ENCODE measurements around the gene PTPRT. TPM values are rescaled to one million over a fixed set of nuclear protein-coding genes. Genes with fewer than 3 reads are reported as not detected.

Gene PTPRT
- polyA plus RNA-seq, 3 donors = not detected

GRCh38 chr20:43006651-43007375, 182.9 kb downstream of the PTPRT start:
- Histone ChIP-seq H3K4me3 (replicated peaks in 1 of 3; ENCODE audit: low read depth in 2 of 3, low read length in 3 of 3) (no peak overlapping the region), H3K36me3 (replicated peaks in 1 of 2; ENCODE audit: control insufficient read depth in 1 of 2, insufficient read depth in 2 of 2, low read length in 2 of 2) (no peaks in the 10 kb centered on the region), H3K27ac (ENCODE audit: low read depth in 1 of 2, low read length in 2 of 2) (no peak overlapping the region), H3K9ac (ENCODE audit: insufficient read depth, low read length, poor library complexity, severe bottlenecking) (no peak overlapping the region), H3K79me2 (ENCODE audit: insufficient read depth, low read length) (no peaks in the 10 kb centered on the region), H3K4me2 (replicated peaks; ENCODE audit: extremely low read depth, low read length, poor library complexity, severe bottlenecking) (no peak overlapping the region), H3K9me3 (replicated peaks in 1 of 2; ENCODE audit: control insufficient read depth in 1 of 2, insufficient read depth in 1 of 2, low read length in 2 of 2) (peaks cover 0 to 5% of the 10 kb centered on the region in 2 donors), H3K27me3 (ENCODE audit: control insufficient read depth in 2 of 2, insufficient read depth in 2 of 2, low read length in 2 of 2) (no peaks in the 10 kb centered on the region), H2AFZ (ENCODE audit: insufficient read depth, low read depth, low read length, poor library complexity, severe bottlenecking) (no peak overlapping the region), H3K4me1 (ENCODE audit: control insufficient read depth in 1 of 2, insufficient read depth in 2 of 2, low read length in 2 of 2) (no peaks in the 10 kb centered on the region), H4K20me1 (ENCODE audit: insufficient read depth, low read length) (no peaks in the 10 kb centered on the region)
- no peaks in the 10 kb centered on the region for H3K27me3 Mint-ChIP-seq (ENCODE audit: low read depth in 3 of 3)
- no peaks in the 10 kb centered on the region for H3K4me1 Mint-ChIP-seq
- H3K27ac Mint-ChIP-seq = no peak overlapping the region
- H3K36me3 Mint-ChIP-seq = no peaks in the 10 kb centered on the region
- TF ChIP-seq, protein P1, sequence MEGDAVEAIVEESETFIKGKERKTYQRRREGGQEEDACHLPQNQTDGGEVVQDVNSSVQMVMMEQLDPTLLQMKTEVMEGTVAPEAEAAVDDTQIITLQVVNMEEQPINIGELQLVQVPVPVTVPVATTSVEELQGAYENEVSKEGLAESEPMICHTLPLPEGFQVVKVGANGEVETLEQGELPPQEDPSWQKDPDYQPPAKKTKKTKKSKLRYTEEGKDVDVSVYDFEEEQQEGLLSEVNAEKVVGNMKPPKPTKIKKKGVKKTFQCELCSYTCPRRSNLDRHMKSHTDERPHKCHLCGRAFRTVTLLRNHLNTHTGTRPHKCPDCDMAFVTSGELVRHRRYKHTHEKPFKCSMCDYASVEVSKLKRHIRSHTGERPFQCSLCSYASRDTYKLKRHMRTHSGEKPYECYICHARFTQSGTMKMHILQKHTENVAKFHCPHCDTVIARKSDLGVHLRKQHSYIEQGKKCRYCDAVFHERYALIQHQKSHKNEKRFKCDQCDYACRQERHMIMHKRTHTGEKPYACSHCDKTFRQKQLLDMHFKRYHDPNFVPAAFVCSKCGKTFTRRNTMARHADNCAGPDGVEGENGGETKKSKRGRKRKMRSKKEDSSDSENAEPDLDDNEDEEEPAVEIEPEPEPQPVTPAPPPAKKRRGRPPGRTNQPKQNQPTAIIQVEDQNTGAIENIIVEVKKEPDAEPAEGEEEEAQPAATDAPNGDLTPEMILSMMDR (IDR thresholded peaks at IDR 0.05) = no peak
- no peak for DNase-seq
- H3K9me3 Mint-ChIP-seq = peaks cover 0 to 14% (median 6%) of the 10 kb centered on the region in 7 donors
- intact Hi-C loops (cut with micrococcal nuclease) = no loop called here
- H3K4me3 Mint-ChIP-seq = no peak overlapping the region
- WGBS (ENCODE audit: insufficient coverage) = 63% methylated on average over 2 of the region's 5 CpGs

DNA sequence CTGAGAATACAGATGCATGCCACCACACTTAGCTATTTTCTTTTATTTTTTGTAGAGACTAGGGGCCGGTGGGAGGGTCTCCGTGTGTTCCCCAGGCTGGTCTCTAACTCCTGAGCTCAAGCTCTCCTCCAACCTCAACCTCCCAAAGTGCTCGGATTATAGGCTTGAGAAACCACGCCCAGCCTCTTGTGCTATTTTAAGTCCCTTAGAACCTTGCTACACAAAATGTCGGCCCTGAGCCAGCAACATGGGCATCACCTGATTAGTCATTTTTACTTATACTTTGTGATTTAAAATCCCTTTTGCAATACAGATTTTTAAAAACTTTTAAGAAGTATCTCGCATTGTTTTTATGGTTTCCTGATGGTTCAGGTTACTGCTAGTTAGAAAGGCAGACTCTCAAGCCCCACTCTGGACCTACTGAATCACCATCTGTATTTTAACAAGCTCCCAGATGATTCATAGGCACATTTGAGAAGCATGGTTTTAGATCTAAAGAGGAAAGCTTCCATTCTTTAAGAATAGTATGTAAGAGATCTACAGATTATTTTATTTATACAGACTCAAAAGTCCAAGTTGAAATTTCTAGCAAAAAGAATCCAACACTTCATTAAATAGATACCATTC, 186.3 kb downstream of the PTPRT start:
- no peaks in the 10 kb centered on the region for H3K36me3 Mint-ChIP-seq
- no peak overlapping the region for H2AFZ ChIP-seq (ENCODE audit: insufficient read depth, low read depth, low read length, poor library complexity, severe bottlenecking)
- no peak for DNase-seq
- no peak overlapping the region for H3K4me3 ChIP-seq (replicated peaks in 1 of 3; ENCODE audit: low read depth in 2 of 3, low read length in 3 of 3)
- H4K20me1 ChIP-seq (ENCODE audit: insufficient read depth, low read length) = no peaks in the 10 kb centered on the region
- H3K27ac Mint-ChIP-seq = no peak overlapping the region
- peaks cover 0 to 2% (median 0%) of the 10 kb centered on the region in 7 donors for H3K9me3 Mint-ChIP-seq
- H3K4me3 Mint-ChIP-seq = no peak overlapping the region
- 86% methylated on average over 3 of the region's 6 CpGs for WGBS (ENCODE audit: insufficient coverage)
- no peaks in the 10 kb centered on the region for H3K27me3 ChIP-seq (ENCODE audit: control insufficient read depth in 2 of 2, insufficient read depth in 2 of 2, low read length in 2 of 2)
- no peak overlapping the region for H3K4me2 ChIP-seq (replicated peaks; ENCODE audit: extremely low read depth, low read length, poor library complexity, severe bottlenecking)
- no peaks in the 10 kb centered on the region for H3K9me3 ChIP-seq (replicated peaks in 1 of 2; ENCODE audit: control insufficient read depth in 1 of 2, insufficient read depth in 1 of 2, low read length in 2 of 2)
- no peak overlapping the region for H3K27ac ChIP-seq (ENCODE audit: low read depth in 1 of 2, low read length in 2 of 2)
- TF ChIP-seq, protein P1 (IDR thresholded peaks at IDR 0.05) = no peak
- H3K4me1 ChIP-seq (ENCODE audit: control insufficient read depth in 1 of 2, insufficient read depth in 2 of 2, low read length in 2 of 2) = no peaks in the 10 kb centered on the region
- no peaks in the 10 kb centered on the region for H3K4me1 Mint-ChIP-seq
- no peak overlapping the region for H3K9ac ChIP-seq (ENCODE audit: insufficient read depth, low read length, poor library complexity, severe bottlenecking)
- H3K36me3 ChIP-seq (replicated peaks in 1 of 2; ENCODE audit: control insufficient read depth in 1 of 2, insufficient read depth in 2 of 2, low read length in 2 of 2) = no peaks in the 10 kb centered on the region
- H3K27me3 Mint-ChIP-seq (ENCODE audit: low read depth in 3 of 3) = peaks cover 0 to 1% (median 0%) of the 10 kb centered on the region in 3 donors
- H3K79me2 ChIP-seq (ENCODE audit: insufficient read depth, low read length) = no peaks in the 10 kb centered on the region
- intact Hi-C loops (cut with micrococcal nuclease) = no loop called here

Data from CD14-positive monocyte (primary cell).